DOHH2 (cell line): Measurements from ENCODE around the gene AHCY.

Experiments
- H3F3A ChIP-seq: fragments of 200-600 bp; sonication (generic), shearing (Covaris generic); 2 replicates; pipeline ENCODE4 v1.6.0; 2016; ENCODE audit warnings: antibody characterized with exemption, mild to moderate bottlenecking; ENCODE audit not compliant: control insufficient read depth, insufficient read depth
- H3K27ac ChIP-seq: fragments of 200-600 bp; sonication (generic); 2 replicates; pipeline ENCODE4 v1.5.1; 2014; ENCODE audit warnings: low read depth, mild to moderate bottlenecking, low read length, moderate library complexity
- H3K27me3 ChIP-seq: fragments of 200-600 bp; sonication (generic); 2 replicates; pipeline ENCODE4 v1.6.1; 2014; ENCODE audit warnings: mild to moderate bottlenecking, low read length, mixed read lengths; ENCODE audit not compliant: control insufficient read depth
- H3K36me3 ChIP-seq: fragments of 200-600 bp; sonication (generic); 2 replicates; pipeline ENCODE4 v1.6.1; 2014; ENCODE audit warnings: mild to moderate bottlenecking, low read length, moderate library complexity, mixed read lengths; ENCODE audit not compliant: control insufficient read depth
- H3K4me1 ChIP-seq: fragments of 200-600 bp; sonication (generic); 2 replicates; pipeline ENCODE4 v1.6.1; 2014; ENCODE audit warnings: mild to moderate bottlenecking, low read length, mixed read lengths; ENCODE audit not compliant: control insufficient read depth
- H3K4me2 ChIP-seq: fragments of 200-600 bp; sonication (generic); 2 replicates; pipeline ENCODE4 v1.6.0; 2014; ENCODE audit warnings: mild to moderate bottlenecking, low read length, moderate library complexity
- H3K4me3 ChIP-seq: fragments of 200-600 bp; sonication (generic); 2 replicates; pipeline ENCODE4 v1.5.1; 2014; ENCODE audit warnings: mild to moderate bottlenecking, low read length, mixed read lengths
- H3K79me2 ChIP-seq: fragments of 200-600 bp; sonication (generic); 2 replicates; pipeline ENCODE4 v1.6.1; 2014; ENCODE audit warnings: mild to moderate bottlenecking, low read length, mixed read lengths; ENCODE audit not compliant: control insufficient read depth
- H3K9me2 ChIP-seq: fragments of 200-600 bp; sonication (generic); replicated peaks from 2 replicates; pipeline ENCODE4 v1.6.1; 2014; ENCODE audit warnings: mild to moderate bottlenecking, low read length, mixed read lengths; ENCODE audit not compliant: control insufficient read depth
- H3K9me3 ChIP-seq: fragments of 200-600 bp; sonication (generic); 2 replicates; pipeline ENCODE4 v1.6.1; 2014; ENCODE audit warnings: antibody characterized with exemption, low read length, mixed read lengths; ENCODE audit not compliant: control insufficient read depth, insufficient read depth
- H4K20me1 ChIP-seq: fragments of 200-600 bp; sonication (generic); 2 replicates; pipeline ENCODE4 v1.6.0; 2014; ENCODE audit warnings: low read depth, mild to moderate bottlenecking, antibody characterized with exemption, low read length, moderate library complexity; ENCODE audit not compliant: control insufficient read depth, insufficient read depth
- EZH2phosphoT487 ChIP-seq: fragments of 200-600 bp; sonication (generic); IDR thresholded peaks from 2 replicates; pipeline ENCODE4 v1.6.1; 2017; ENCODE audit warnings: borderline replicate concordance, mild to moderate bottlenecking, antibody characterized with exemption, low read length, moderate library complexity, mixed read lengths
- TF ChIP-seq, protein P1 (sequence below): fragments of 200-600 bp; sonication (generic); IDR thresholded peaks from one replicate; pipeline ENCODE4 v1.5.1; 2014; ENCODE audit warnings: antibody characterized with exemption, mild to moderate bottlenecking, low read depth, low read length; ENCODE audit not compliant: poor library complexity, severe bottlenecking

Gene AHCY

DNA sequence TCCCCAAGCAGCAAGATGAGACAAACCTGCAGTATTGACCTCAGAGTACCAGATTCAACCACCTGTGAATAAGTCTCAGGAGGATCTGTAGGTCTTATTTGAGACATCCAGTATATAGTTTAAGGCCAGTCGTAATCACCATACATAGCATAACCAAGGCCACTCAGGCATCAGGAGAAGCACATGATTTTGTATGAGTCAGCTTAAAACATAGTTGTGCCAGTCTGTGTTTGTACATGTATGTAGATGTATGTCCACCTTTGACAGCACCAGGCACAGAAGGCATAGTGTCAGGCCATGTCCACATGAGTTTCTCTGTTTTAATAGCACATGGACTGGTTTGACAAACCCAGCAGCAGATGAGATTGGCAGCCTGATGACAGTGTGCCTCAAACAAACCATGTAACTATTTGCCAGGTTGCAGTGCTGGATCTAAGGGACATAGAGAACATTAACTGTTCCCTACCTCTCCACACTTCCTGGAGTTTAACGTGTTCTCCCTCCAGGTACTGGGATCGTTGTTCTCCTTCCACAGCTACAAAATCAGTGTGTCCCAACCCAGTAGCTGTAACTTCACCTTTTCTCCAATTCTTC is 70.6 kb downstream of the AHCY start:
- Histone ChIP-seq H3K9me2 (no peaks in the 10 kb centered on the region), H3F3A (no peaks in the 10 kb centered on the region), H3K36me3 (no peaks in the 10 kb centered on the region), H3K27ac (no peak overlapping the region), H3K9me3 (peaks cover 6% of the 10 kb centered on the region; the same call in 1 of the 2 replicates), H3K79me2 (no peaks in the 10 kb centered on the region), H3K4me2 (no peak overlapping the region), H3K27me3 (no peaks in the 10 kb centered on the region), H3K4me1 (no peaks in the 10 kb centered on the region), H4K20me1 (no peaks in the 10 kb centered on the region), H3K4me3 (no peak overlapping the region)
- TF ChIP-seq, protein P1, sequence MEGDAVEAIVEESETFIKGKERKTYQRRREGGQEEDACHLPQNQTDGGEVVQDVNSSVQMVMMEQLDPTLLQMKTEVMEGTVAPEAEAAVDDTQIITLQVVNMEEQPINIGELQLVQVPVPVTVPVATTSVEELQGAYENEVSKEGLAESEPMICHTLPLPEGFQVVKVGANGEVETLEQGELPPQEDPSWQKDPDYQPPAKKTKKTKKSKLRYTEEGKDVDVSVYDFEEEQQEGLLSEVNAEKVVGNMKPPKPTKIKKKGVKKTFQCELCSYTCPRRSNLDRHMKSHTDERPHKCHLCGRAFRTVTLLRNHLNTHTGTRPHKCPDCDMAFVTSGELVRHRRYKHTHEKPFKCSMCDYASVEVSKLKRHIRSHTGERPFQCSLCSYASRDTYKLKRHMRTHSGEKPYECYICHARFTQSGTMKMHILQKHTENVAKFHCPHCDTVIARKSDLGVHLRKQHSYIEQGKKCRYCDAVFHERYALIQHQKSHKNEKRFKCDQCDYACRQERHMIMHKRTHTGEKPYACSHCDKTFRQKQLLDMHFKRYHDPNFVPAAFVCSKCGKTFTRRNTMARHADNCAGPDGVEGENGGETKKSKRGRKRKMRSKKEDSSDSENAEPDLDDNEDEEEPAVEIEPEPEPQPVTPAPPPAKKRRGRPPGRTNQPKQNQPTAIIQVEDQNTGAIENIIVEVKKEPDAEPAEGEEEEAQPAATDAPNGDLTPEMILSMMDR = no peak
- TF ChIP-seq EZH2phosphoT487 = no peak

DNA sequence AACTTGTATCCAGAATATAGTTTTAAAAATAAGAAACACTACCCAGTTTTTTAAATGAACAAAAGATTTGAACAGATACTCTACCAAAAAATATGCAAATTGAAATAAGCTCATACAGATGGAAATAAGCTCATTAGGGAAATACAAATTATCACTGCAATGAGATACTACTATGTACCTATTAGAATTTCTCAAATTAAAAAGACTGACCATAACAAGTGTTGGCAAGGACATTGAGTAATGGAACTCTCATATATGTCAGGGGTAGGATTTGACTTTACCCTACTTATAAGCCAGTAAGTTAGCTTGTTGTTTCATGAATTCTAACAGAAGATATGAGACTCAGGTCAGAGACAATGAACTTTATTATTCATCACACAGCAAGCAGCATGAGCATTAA is 71.5 kb downstream of the AHCY start:
- TF ChIP-seq, protein P1 = no peak
- TF ChIP-seq EZH2phosphoT487 = no peak
- no peak overlapping the region for H3K27ac ChIP-seq
- no peaks in the 10 kb centered on the region for H3K36me3 ChIP-seq
- H3K9me2 ChIP-seq = no peaks in the 10 kb centered on the region
- H3F3A ChIP-seq = no peaks in the 10 kb centered on the region
- H4K20me1 ChIP-seq = no peaks in the 10 kb centered on the region
- H3K27me3 ChIP-seq = no peaks in the 10 kb centered on the region
- no peak overlapping the region for H3K4me2 ChIP-seq
- no peaks in the 10 kb centered on the region for H3K9me3 ChIP-seq
- H3K4me1 ChIP-seq = no peaks in the 10 kb centered on the region
- H3K79me2 ChIP-seq = no peaks in the 10 kb centered on the region
- H3K4me3 ChIP-seq = no peak overlapping the region
